Gastroesophageal sphincter (tissue), 4 donors: ENCODE data around the gene NODAL. TPM values are rescaled to one million over a fixed set of nuclear protein-coding genes. Genes with fewer than 3 reads are reported as not detected.
A peak's percentile ranks its signal among the peaks of the same experiment; 100 is the strongest.
"Not testable (repeated sequence)": the region's sequence is repeated elsewhere in the genome, so short reads cannot be mapped to it uniquely, and the experiment has no call there.

Source experiments
- ATAC-seq: fragments of 150-250 bp; one replicate; pipeline ENCODE4 v1.9.1; 2016; ENCODE audit warnings: mild to moderate bottlenecking, moderate library complexity
- H3K27ac ChIP-seq, 4 donors: fragments of 200-600 bp; sonication (generic) in 3 of 4; 1 replicate in 3 of 4; 2 replicates in 1 of 4; pipeline ENCODE4 v1.5.1; 2016 to 2019
- H3K27me3 ChIP-seq: fragments of 200-600 bp; sonication (generic); one replicate; pipeline ENCODE4 v1.5.1; 2019
- H3K36me3 ChIP-seq, 2 donors: fragments of 200-600 bp; sonication (generic); one replicate each; pipeline ENCODE4 v1.5.1; 2019; ENCODE audit warnings: control low read depth in 1 of 2
- H3K4me1 ChIP-seq, 3 donors: fragments of 200-600 bp; sonication (generic); 1 replicate in 2 of 3; 2 replicates in 1 of 3; pipeline ENCODE4 v1.5.1; 2016 to 2019; ENCODE audit warnings: control low read depth in 2 of 3
- H3K4me3 ChIP-seq, 2 donors: fragments of 200-600 bp; sonication (generic); one replicate each; pipeline ENCODE4 v1.5.1; 2019; ENCODE audit warnings: mild to moderate bottlenecking in 1 of 2, moderate library complexity in 1 of 2
- H3K9me3 ChIP-seq, 3 donors: fragments of 200-600 bp; sonication (generic); one replicate each; pipeline ENCODE4 v1.5.1; 2017 to 2019; ENCODE audit warnings: control low read depth in 2 of 3
- EP300 ChIP-seq: sonication (generic); formaldehyde crosslinking; IDR thresholded peaks from one replicate; pipeline ENCODE4 v1.6.1; 2017; ENCODE audit warnings: antibody characterized with exemption, mild to moderate bottlenecking
- POLR2A ChIP-seq, 2 donors: fragments of 450-650 bp; IDR thresholded peaks; one replicate each; pipeline ENCODE4 v1.6.1; 2017; ENCODE audit warnings: antibody characterized with exemption in 2 of 2, mild to moderate bottlenecking in 2 of 2, moderate library complexity in 1 of 2
- POLR2AphosphoS5 ChIP-seq: sonication (generic); formaldehyde crosslinking; IDR thresholded peaks from one replicate; pipeline ENCODE4 v1.6.1; 2017; ENCODE audit warnings: antibody characterized with exemption
- WGBS, 2 donors: methylation state at CpG; one replicate each; pipeline ENCODE4 v1.1.5; 2018; ENCODE audit warnings: low coverage in 1 of 2; 5-methylcytosine and 5-hydroxymethylcytosine counted together
- total RNA-seq, 4 donors: library from RNA; depleted of rRNA; stranded (reverse); fragments of >200 nt; gene quantifications; one replicate each; pipeline ENCODE4 v1.1.0, GENCODE V29; 2016
- TF ChIP-seq, protein P1 (sequence below), 4 experiments: fragments of 200-600 bp in 2 of 4; fragments of 450-650 bp in 2 of 4; sonication (generic) in 1 of 4; IDR thresholded peaks; one replicate each; pipeline ENCODE4 v1.5.1; 2017 to 2019; ENCODE audit warnings: antibody characterized with exemption in 4 of 4, mild to moderate bottlenecking in 2 of 4, moderate library complexity in 2 of 4

The NODAL gene
- total RNA-seq: under 1 TPM in 1 of 4 donors, not detected in 3; 0.40 TPM

- no CpG with 5 or more reads among the region's 60 CpGs for WGBS, 2 donors
- H3K4me1 ChIP-seq: peaks cover 0 to 36% (median 14%) of the 10 kb centered on the region in 3 donors
- no peak for ATAC-seq
- peaks cover 40% of the 10 kb centered on the region for H3K27me3 ChIP-seq
- no peaks in the 10 kb centered on the region for H3K9me3 ChIP-seq
- TF ChIP-seq POLR2A (IDR thresholded peaks at IDR 0.05) (no peak), EP300 (no peak), POLR2AphosphoS5 (no peak)
- TF ChIP-seq, protein P1, sequence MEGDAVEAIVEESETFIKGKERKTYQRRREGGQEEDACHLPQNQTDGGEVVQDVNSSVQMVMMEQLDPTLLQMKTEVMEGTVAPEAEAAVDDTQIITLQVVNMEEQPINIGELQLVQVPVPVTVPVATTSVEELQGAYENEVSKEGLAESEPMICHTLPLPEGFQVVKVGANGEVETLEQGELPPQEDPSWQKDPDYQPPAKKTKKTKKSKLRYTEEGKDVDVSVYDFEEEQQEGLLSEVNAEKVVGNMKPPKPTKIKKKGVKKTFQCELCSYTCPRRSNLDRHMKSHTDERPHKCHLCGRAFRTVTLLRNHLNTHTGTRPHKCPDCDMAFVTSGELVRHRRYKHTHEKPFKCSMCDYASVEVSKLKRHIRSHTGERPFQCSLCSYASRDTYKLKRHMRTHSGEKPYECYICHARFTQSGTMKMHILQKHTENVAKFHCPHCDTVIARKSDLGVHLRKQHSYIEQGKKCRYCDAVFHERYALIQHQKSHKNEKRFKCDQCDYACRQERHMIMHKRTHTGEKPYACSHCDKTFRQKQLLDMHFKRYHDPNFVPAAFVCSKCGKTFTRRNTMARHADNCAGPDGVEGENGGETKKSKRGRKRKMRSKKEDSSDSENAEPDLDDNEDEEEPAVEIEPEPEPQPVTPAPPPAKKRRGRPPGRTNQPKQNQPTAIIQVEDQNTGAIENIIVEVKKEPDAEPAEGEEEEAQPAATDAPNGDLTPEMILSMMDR (IDR thresholded peaks at IDR 0.05): no peak
- no peak within 1 kb of the TSS for H3K27ac ChIP-seq
- H3K36me3 ChIP-seq: no peaks in the 10 kb centered on the region
- peak within 1 kb of the TSS in 1 of 2 donors; percentile 41 for H3K4me3 ChIP-seq
These were observed at the start of gene NODAL for GRCh38 chr10:70441161-70441894. NODAL (minus strand) TSS chr10:70441681; CDS start chr10:70441667, 14 bp downstream.

DNA sequence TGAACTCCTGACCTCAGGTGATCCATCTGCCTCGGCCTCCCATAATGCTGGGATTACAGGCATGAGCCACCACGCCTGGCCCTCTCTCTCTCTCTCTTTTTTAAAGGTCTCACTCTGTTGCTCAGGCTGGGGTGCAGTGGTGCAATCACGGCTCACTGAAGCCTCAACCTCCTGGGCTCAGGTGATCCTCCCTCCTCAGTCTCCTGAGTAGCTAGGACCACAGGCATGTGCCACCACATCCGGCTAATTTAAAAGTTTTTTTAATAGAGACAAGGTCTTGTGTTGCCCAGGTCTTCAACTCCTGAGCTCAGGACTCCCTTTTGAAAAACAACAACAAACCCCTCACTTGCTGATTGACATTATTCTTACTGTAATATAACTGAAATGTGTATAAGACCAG, 48.7 kb upstream of the NODAL start:
- ATAC-seq: no peak
- Histone ChIP-seq H3K36me3 (peaks cover 0 to 6% of the 10 kb centered on the region in 2 donors), H3K4me1 (peaks cover 0 to 47% (median 1%) of the 10 kb centered on the region in 3 donors), H3K27me3 (no peaks in the 10 kb centered on the region), H3K4me3 (no peak overlapping the region), H3K9me3 (no peaks in the 10 kb centered on the region), H3K27ac (no peak overlapping the region)
- TF ChIP-seq EP300: no peak
- TF ChIP-seq, protein P1 (IDR thresholded peaks at IDR 0.05): no peak
- no peak for TF ChIP-seq POLR2AphosphoS5
- no peak for TF ChIP-seq POLR2A (IDR thresholded peaks at IDR 0.05)
- 92 to 100% methylated on average over 1 to 4 of the region's 4 CpGs for WGBS, 2 donors

- H3K9me3 ChIP-seq: no peaks in the 10 kb centered on the region
- no peak for ATAC-seq
- H3K27me3 ChIP-seq: no peaks in the 10 kb centered on the region
- TF ChIP-seq, protein P1 (IDR thresholded peaks at IDR 0.05): no peak
- no peak overlapping the region for H3K4me3 ChIP-seq
- 75 to 87% methylated on average over 3 of the region's 3 CpGs for WGBS, 2 donors
- peaks cover under 1 to 38% (median 7%) of the 10 kb centered on the region in 3 donors for H3K4me1 ChIP-seq
- peaks cover 0 to 6% of the 10 kb centered on the region in 2 donors for H3K36me3 ChIP-seq
- H3K27ac ChIP-seq: no peak overlapping the region
These were observed 46.3 kb upstream of the NODAL start for GRCh38 chr10:70487824-70488223.

DNA sequence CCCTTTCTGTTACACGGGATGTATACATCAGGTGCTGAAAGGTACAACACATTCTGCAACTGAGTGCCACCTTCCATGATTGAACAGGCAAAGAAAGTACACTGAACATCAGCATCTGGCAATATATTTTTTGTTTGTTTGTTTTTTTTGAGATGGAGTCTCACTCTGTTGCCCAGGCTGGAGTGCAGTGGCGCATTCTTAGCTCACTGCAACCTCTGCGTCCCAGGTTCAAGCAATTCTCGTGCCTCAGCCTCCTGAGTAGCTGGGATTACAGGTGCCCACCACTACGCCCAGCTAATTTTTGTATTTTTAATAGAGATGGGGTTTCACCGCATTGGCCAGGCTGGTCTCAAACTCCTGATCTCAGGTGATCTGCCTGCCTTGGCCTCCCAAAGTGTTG, 42.4 kb upstream of the NODAL start:
- not testable (repeated sequence) for H3K4me3 ChIP-seq, ATAC-seq, H3K27me3 ChIP-seq, H3K9me3 ChIP-seq, H3K36me3 ChIP-seq
- WGBS, 2 donors: 92% methylated on average over 2 to 6 of the region's 6 CpGs
- Histone ChIP-seq H3K27ac (peak overlapping the region in 3 of 4 donors; percentile 69 to 83 (median 71)), H3K4me1 (peaks cover 5 to 66% (median 24%) of the 10 kb centered on the region in 3 donors)

DNA sequence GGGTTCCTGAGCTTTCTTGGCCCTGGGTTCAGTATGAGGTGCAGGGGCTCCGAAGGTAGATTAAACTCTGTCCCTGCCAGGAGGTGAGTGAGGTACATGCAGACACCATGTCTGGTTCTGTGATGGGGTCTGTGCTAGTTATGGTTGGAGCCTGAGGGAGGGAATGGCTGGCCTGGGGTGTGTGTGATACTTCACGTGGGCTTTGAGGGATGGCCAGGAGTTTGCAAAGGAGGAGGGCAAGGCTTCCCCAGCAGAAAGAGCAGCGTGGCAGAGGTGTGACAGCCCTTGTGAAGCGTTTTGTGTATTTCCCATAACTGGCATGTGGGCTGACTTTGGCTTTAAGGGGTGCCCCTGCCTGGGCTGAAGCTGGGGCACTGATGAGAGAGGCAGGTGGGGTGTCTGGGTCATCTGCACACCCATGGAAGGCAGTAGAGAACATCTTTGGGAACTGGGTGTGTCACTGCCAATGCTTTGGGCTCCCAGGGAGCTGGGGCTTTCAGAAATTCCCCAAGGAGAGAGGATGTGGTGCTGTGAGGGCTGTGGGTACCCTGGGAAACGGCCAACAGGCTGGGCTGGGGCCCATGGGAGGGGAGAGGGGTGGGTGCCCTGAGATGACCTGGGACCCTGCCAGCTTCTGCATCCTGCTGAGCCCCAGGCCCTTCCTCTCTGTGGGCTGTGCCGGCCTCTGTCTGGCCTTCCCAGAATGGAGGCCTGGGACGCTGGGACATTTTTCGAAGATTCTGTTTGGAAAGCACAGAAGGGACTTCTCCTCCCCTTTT, 41.7 kb upstream of the NODAL start:
- Histone ChIP-seq H3K4me1 (peaks cover 5 to 68% (median 24%) of the 10 kb centered on the region in 3 donors), H3K4me3 (no peak overlapping the region), H3K36me3 (peaks cover 0 to 6% of the 10 kb centered on the region in 2 donors), H3K9me3 (no peaks in the 10 kb centered on the region), H3K27me3 (no peaks in the 10 kb centered on the region), H3K27ac (peak overlapping the region in 3 of 4 donors; percentile 69 to 83 (median 71))
- TF ChIP-seq EP300 (no peak), POLR2A (IDR thresholded peaks at IDR 0.05) (no peak), POLR2AphosphoS5 (no peak)
- TF ChIP-seq, protein P1 (IDR thresholded peaks at IDR 0.05): no peak
- 20 to 80% methylated on average over 1 to 4 of the region's 8 CpGs for WGBS, 2 donors
- ATAC-seq: no peak
